Suprapubic skin (tissue), 4 donors: ENCODE data around the gene ANKRD40CL. TPM values are rescaled to one million over a fixed set of nuclear protein-coding genes. Genes with fewer than 3 reads are reported as not detected.

Experiments
- DNase-seq, 2 donors: peaks; one replicate each; pipeline ENCODE4 v3.0.0-alpha.2; 2019; ENCODE audit warnings: low spot score in 2 of 2
- H3K27ac ChIP-seq: fragments of 200-600 bp; sonication (generic); one replicate; pipeline ENCODE4 v1.5.1; 2019
- H3K27me3 ChIP-seq: fragments of 200-600 bp; sonication (generic); one replicate; pipeline ENCODE4 v1.5.1; 2019
- H3K36me3 ChIP-seq: fragments of 200-600 bp; sonication (generic); one replicate; pipeline ENCODE4 v1.5.1; 2019
- H3K4me1 ChIP-seq: fragments of 200-600 bp; sonication (generic); one replicate; pipeline ENCODE4 v1.5.1; 2019
- H3K4me3 ChIP-seq: fragments of 200-600 bp; sonication (generic); one replicate; pipeline ENCODE4 v1.5.1; 2019; ENCODE audit warnings: mild to moderate bottlenecking
- H3K9me3 ChIP-seq: fragments of 200-600 bp; sonication (generic); one replicate; pipeline ENCODE4 v1.5.1; 2019
- CTCF ChIP-seq, 2 donors: fragments of 200-600 bp in 1 of 2; fragments of 450-650 bp in 1 of 2; sonication (generic) in 1 of 2; IDR thresholded peaks; one replicate each; pipeline ENCODE4 v1.5.1; 2016 to 2019; ENCODE audit warnings: antibody characterized with exemption in 2 of 2, mild to moderate bottlenecking in 1 of 2, moderate library complexity in 1 of 2
- EP300 ChIP-seq: sonication (generic); formaldehyde crosslinking; IDR thresholded peaks from one replicate; pipeline ENCODE4 v1.6.1; 2017; ENCODE audit warnings: antibody characterized with exemption
- POLR2A ChIP-seq, 2 donors: fragments of 450-650 bp; IDR thresholded peaks; one replicate each; pipeline ENCODE4 v1.6.1; 2017; ENCODE audit warnings: antibody characterized with exemption in 2 of 2, mild to moderate bottlenecking in 2 of 2, moderate library complexity in 2 of 2
- POLR2AphosphoS5 ChIP-seq, 3 donors: sonication (generic); formaldehyde crosslinking; IDR thresholded peaks; one replicate each; pipeline ENCODE4 v1.6.1; 2017; ENCODE audit warnings: antibody characterized with exemption in 3 of 3
- WGBS: methylation state at CpG from one replicate; pipeline ENCODE4 v1.1.5; 2018; 5-methylcytosine and 5-hydroxymethylcytosine counted together
- total RNA-seq, 4 donors: library from RNA; depleted of rRNA; stranded (reverse); fragments of >200 nt; gene quantifications; one replicate each; pipeline ENCODE4 v1.1.0, GENCODE V29; 2016

Gene ANKRD40CL
- total RNA-seq, 4 donors from 2014 or later: not detected

GRCh38 chr17:50803676-50804075 lies 36.4 kb upstream of the ANKRD40CL start:
- TF ChIP-seq EP300 (no peak), POLR2AphosphoS5 (IDR thresholded peaks at IDR 0.05) (no peak), POLR2A (IDR thresholded peaks at IDR 0.05) (no peak), CTCF (IDR thresholded peaks at IDR 0.05) (no peak)
- H3K27me3 ChIP-seq: no peaks in the 10 kb centered on the region
- WGBS: 67% methylated on average over 6 of the region's 6 CpGs
- no peak overlapping the region for H3K4me3 ChIP-seq
- no peak for DNase-seq
- H3K36me3 ChIP-seq: no peaks in the 10 kb centered on the region
- H3K9me3 ChIP-seq: no peaks in the 10 kb centered on the region
- H3K4me1 ChIP-seq: peaks cover 30% of the 10 kb centered on the region
- H3K27ac ChIP-seq: no peak overlapping the region

GRCh38 chr17:50802609-50803571 lies 35.6 kb upstream of the ANKRD40CL start:
- H3K4me1 ChIP-seq: peaks cover 38% of the 10 kb centered on the region
- 58% methylated on average over 12 of the region's 12 CpGs for WGBS
- H3K4me3 ChIP-seq: no peak overlapping the region
- no peaks in the 10 kb centered on the region for H3K27me3 ChIP-seq
- TF ChIP-seq CTCF (IDR thresholded peaks at IDR 0.05) (no peak), POLR2A (IDR thresholded peaks at IDR 0.05) (no peak), POLR2AphosphoS5 (IDR thresholded peaks at IDR 0.05) (no peak), EP300 (no peak)
- H3K36me3 ChIP-seq: no peaks in the 10 kb centered on the region
- DNase-seq: no peak
- H3K9me3 ChIP-seq: no peaks in the 10 kb centered on the region
- no peak overlapping the region for H3K27ac ChIP-seq

GRCh38 chr17:50800196-50800700 lies 32.9 kb upstream of the ANKRD40CL start:
- WGBS: 60% methylated on average over 12 of the region's 12 CpGs
- no peaks in the 10 kb centered on the region for H3K36me3 ChIP-seq
- H3K9me3 ChIP-seq: no peaks in the 10 kb centered on the region
- peaks cover 52% of the 10 kb centered on the region for H3K4me1 ChIP-seq
- peak overlapping the region; percentile 87 for H3K27ac ChIP-seq
- TF ChIP-seq POLR2A (IDR thresholded peaks at IDR 0.05) (no peak), EP300 (no peak), POLR2AphosphoS5 (IDR thresholded peaks at IDR 0.05) (no peak), CTCF (IDR thresholded peaks at IDR 0.05) (no peak)
- no peaks in the 10 kb centered on the region for H3K27me3 ChIP-seq
- DNase-seq: no peak
- H3K4me3 ChIP-seq: no peak overlapping the region

- Histone ChIP-seq H3K4me1 (peaks cover 52% of the 10 kb centered on the region), H3K27ac (peak overlapping the region; percentile 87), H3K27me3 (no peaks in the 10 kb centered on the region), H3K9me3 (no peaks in the 10 kb centered on the region), H3K4me3 (no peak overlapping the region), H3K36me3 (no peaks in the 10 kb centered on the region)
- no peak for DNase-seq
- no peak for TF ChIP-seq POLR2AphosphoS5 (IDR thresholded peaks at IDR 0.05)
- TF ChIP-seq EP300: no peak
- TF ChIP-seq CTCF (IDR thresholded peaks at IDR 0.05): no peak
- TF ChIP-seq POLR2A (IDR thresholded peaks at IDR 0.05): no peak
- 79% methylated on average over 8 of the region's 9 CpGs for WGBS
These were observed 32.3 kb upstream of the ANKRD40CL start for GRCh38 chr17:50799582-50799981.
